Measurements from ENCODE around the gene UTP15.

The UTP15 gene

DNA sequence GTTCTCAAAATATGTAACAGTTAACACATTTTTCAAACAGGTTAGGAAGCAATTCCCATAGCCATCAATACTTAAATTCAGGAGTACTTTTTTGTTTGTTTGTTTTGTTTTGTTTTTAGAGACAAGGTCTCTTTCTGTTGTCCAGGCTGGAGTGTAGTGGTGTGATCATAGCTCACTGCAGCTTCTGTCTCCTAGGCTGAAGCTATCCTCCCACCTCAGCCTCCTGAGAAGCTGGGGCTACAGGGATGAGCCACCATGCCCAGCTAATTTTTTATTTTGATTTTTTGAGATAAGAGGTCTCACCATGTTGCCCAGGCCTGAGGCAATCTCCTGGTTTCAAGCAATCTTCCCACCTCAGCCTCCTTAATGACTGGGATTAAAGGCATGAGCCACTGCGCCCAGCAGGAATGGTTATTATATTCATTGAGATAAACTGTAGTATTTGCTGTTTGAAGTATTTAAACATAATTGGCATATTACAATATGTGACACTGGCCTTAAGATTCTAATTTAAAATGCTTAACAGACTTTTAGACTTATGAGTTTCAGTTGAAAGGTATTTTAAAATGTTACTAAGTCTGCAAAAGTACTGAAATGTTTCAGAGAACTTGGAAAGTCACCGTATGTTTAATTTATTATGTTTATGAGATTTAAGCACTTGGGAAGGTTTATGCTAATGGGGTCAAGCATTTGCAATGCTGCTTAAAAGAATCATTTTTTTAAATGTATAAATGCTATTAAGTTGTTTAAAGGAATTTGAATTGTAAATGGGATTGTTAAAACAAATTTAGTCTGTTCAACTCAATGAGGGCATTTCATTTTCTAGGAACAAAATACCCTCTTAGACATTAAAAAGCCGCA, 17.0 kb downstream of the UTP15 start:
- no peak for DNase-seq

DNA sequence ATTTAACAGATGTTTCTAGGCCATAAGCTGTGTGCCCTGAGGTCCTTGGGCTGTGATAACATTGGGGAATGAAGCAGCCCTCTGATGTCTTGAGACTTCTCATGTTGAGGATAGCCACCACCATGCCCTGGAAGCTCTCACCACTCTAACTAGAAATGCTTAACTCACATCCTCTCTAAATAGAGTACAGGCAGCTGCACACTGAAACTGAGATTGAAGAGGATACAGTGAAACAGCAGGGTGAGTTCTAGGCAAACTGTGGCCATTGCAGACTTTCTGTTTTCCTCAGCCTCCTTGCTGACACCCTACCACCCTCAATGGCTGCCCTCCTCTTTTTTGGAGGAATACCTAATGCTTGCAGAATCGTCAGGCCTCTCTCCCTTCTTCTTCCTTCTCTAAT, 22.4 kb downstream of the UTP15 start:
- no peak for DNase-seq

DNA sequence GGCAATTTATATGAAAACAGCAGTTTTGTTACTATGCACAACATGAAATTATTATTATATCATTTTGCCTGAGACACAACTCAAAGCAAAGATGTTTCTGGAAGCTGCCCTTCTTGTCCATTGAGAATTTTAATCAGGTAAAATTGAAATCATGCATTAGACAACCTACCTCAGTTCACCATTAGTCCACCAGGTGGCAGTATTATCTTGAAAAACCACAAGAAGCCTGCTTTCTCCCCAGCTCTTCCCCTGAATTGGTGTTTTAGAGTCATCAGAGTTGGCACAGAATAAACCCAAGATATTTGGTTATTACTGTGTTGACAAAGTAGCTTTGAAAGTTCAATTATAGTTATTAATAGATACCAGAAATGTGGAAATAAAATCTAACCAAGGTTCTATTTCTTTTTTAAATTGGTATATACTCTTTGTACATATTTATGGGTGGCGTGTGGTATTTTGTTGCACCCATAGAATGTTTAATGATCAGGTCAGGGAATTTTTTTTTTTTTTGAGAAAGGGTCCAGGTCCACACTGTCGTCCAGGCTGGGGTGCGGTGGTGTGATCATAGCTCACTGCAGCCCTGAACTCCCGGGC, 25.7 kb downstream of the UTP15 start:
- peak; percentile 79 for DNase-seq

DNA sequence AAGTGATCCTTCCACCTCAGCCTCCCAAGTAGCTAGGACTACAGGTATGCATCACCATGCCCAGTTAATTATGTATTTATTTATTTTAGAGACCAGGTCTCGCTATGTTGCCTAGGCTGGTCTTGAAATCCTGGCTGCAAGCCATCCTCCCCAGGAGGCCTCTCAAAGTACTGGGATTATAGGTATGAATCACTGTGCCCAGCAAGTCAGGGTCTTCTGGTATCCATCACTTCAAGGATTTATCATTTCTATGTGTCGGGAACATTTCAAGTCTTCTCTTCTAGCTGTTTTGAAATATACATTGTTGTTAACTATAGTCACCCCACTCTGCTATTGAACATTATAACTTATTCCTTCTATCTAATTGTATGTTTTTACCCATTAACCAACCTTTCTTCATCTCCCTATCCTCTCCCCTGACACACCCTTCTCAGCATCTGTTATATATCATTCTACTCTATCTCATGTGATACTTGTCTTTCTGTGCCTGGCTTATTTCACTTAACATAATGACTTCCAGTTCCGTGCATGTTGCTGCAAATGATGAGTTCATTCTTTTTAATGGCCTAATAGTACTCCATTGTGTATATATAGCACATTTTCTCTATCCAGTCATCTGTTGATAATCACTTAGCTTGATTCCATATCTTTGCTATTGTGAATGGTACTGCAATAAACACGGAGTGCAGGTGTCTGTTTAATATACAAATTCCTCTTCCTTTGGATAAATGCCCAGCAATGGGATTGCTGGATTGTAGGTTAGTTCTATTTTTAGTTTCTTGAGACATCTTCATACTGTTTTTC, 26.4 kb downstream of the UTP15 start:
- peak; percentile 52 for DNase-seq

DNA sequence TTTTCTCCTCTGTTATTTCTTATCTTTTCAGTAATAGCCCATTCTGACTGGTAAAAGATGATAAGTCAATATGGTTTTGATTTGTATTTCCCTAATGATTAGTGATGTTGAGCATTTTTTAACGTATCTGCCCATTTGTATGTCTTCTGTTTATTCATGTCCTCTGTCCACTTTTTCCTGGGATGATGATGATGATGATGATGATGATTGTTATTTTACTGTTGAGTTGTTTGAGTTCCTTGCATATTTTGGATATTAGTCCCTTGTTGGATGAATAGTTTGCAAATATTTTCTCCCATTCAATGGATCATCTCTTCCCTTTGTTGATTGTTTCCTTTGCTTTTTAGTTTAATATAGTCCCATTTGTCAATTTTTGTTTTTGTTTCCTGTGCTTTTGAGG, 27.0 kb downstream of the UTP15 start:
- DNase-seq: peak; percentile 67

DNA sequence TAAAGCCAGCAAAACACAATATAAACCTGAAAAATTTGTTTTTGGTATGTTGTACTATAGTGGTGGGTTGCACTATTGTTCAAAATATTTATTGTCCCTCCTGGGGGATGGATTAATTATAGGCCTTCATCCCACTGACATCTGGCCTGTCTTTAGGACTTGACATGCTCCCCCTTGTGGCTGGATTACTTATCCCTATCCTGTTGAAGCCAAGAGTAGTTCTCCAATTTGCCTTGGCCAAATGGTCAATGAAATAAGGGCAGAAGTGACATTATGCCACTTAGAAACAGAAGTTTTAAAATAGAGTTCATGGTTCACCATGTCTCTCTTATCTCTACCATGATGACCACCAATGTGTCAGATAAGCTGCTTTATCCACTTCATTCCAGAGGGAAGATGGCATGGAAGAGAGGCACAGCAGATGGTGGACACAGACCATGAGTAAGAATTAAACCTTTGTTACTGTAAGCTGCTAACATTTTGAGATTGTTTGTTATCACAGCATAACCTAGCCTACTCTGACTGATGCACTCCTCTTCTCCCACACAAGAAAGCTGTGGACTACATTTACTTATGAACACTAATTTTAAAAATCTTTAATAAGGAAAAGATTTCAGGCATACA, 31.3 kb downstream of the UTP15 start:
- no peak for DNase-seq

DNA sequence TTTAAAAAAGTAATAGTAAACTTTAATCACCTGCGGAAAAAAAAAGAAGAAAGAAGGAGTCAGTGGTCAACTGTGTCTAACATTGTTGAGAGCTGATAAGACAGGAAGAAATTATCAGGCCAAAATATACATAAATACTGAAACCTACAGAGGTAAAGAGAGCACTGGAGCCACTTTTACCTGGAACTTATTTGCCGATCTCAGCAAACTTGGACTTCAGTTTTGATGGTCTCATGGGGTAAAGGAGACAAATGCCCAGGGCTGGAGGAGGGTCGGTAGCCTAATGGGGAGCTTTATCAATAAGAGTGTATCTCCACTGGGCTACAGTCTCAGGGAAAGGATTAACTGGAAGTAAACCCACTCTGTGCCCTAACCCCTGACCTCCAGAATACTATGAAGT, 33.8 kb downstream of the UTP15 start:
- no peak for DNase-seq

DNA sequence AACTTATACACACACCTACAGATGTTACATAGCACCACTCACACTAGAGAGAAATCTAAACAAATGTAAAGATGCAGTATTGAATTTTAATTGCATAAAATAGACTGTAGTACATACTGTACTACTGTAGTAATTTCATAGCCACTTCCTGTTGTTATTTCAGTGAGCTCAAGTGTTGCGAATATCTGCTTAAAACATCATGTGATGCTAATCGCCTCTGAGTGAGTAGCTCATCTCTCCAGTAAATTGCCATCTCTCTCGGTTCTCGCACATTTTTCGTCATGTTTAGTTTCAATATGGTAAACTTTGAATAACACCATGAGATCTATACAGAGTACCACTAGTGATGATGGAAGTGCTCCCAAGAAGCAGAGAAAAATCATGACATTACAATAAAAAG, 38.5 kb downstream of the UTP15 start:
- no peak for DNase-seq

DNA sequence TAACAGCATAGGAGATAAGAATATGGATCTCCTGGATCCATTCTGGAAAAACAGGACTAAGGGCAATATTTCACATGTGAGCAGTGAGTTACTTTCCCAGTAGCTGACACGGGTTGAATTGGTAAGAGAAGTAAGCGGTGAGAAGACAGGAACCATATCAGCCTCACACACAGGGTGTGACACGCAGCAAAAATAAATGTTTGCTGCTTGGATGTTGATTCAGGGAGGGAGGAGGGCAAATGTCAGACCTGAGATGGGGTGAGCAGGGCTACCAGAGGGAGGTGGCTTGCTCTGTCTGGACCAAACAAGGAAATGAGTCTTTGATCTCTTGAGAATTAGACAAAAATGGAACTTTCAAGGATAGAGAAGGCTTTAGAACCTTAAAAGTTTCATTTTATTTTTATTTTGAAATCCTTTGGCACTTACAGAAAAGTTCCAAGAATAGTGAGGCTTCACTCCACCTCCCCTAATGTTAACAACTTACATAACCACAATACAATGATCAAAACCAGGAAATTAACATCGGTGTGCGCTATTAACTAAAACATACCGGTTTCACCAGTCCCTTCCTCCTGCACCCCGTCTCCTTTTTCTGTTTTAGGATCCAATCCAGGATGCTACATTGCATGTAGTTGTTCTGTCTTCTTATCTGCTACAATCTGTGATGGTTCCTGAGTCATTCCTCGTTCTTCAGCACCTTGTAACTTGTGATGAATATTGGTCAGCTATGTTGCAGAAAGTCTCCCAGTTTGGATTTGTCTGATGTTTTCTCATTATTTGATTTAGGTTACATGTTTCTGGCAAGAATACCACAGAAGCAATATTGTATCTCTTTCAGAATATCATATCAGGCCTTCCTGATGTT, 39.9 kb downstream of the UTP15 start:
- DNase-seq: no peak

DNA sequence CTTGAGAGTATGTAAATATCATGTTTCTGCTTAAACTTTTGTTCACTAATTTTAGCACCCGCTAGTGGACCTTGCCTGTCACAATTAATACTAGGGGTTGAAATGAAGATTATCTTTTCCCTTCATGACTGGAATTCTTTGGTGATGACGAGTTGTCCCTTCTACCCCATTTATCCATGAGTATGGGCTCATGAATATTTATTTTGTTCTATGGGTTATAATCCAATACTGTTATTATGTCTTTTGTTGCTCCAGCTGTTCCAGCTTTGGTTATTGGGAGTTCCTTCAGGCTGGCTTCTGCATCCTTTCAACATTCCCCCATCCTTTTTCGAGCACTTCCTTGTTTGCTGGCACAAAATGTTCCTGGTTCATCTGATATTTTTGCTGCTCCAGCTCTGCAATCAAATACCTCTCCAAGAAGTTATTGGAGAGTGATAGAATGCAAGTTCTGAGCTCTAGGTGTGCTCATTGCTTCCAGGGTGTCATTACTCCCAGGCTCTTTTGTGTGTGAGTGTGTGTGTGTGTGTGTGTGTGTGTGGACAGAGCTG, 40.7 kb downstream of the UTP15 start:
- no peak for DNase-seq

DNA sequence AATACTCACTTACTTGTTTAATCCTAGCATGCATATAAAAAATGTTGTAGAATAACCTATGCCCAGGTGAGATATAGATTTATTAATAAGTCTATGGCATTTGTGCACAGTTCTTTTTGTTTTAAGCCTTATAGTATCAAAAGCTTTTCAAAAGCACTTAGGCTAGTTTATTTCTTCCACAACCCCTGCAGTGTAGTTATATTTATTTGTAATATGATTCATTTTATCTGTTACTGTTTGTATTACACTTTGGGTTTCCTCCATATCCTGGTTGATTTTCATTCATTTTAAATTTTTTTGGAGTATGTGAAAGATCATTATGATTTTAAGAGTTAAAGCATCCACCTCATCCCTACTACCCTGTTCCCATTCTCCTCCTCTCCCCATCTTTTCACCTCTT, 41.7 kb downstream of the UTP15 start:
- no peak for DNase-seq

DNA sequence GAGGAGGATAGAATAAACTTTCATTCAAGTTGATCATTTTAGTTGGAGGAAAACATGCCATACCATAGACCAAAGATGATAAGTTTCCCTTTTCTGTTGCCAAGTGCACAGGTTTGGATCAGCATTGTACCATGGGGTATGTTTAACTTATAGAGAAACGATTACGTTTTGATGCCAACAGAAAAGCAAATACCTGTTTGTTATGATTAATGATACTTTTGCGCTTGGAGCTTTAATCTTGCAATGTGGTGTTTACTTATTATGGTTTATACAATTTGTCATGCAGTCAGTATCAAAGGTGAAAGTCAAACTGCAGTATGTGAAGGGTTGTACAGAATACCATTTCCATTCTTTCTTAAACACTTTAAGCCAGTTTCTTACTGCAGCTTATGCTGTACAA, 47.3 kb downstream of the UTP15 start:
- DNase-seq: no peak

DNA sequence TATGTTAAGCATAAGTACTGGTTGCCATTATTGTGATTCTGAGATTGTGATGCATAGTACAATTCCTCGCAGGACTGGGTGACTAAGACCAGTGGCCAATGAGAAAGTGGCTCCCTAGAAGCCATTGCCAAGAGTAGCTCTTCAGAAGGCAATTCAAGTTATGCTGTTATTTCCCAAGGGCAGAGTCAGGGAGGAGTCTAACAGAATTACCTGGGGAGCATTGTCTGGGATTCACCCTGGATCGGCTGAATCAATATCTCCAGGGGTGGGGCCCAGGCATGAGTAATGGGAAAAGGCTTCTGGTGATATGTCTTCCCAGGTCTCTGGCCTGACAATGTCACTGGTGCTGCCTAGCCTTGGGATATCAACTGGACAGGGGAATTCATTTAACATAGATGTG, 49.5 kb downstream of the UTP15 start:
- DNase-seq: no peak

DNA sequence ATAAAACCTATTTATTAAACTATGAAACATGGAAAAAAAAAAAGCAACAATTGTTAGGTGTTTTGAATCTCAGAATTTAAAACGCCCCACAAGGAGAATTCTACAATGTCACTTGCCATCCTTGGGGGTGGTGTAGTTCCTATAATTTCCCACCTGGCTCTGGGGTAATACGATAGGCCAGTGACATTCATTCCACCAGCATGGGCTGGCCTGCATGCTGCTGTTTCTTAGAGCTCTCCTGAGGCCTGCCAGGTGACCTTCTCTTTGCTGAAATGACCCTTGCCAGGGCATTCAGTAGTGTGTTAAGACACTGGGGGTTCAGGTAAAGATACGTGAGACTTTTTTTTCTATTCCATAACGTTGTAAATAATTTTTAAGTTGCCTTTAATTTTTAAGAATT, 50.4 kb downstream of the UTP15 start:
- DNase-seq: no peak

DNA sequence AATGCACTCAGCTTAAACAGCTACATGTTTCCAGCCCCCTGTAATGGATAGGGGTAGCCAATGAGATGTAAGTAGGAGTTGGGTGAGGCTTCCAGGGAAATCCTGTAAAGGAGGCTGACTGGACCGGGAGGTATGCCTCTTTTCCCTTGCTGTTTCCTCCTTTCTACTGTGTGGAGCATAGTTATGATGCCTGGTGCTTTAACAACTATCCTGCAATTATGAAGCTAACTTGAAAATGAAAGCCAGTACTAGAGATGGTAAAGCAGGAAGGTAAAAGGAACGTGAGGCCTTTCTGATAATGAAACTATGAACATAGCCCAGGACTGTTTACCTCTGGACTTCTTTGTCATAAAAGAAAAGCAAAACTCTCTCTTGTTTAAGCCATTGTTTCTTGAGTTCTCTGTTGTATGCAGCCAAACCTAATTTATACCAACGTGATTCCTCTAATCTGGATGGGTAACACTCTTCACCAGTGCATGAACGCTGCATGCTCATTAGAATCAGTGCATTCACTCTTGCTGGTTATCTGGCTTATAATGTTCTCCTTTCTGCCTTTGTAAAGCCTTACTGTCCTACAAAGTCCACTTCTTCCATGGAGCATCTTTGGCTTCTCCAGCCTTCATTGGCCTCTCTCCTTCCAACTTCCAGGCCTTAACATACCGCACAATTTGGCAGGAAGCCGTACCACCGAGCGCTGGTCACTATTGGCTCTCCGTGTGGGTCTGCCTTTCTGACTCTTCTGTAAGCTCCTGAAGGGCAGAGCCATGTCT, 52.2 kb downstream of the UTP15 start:
- DNase-seq: no peak

DNA sequence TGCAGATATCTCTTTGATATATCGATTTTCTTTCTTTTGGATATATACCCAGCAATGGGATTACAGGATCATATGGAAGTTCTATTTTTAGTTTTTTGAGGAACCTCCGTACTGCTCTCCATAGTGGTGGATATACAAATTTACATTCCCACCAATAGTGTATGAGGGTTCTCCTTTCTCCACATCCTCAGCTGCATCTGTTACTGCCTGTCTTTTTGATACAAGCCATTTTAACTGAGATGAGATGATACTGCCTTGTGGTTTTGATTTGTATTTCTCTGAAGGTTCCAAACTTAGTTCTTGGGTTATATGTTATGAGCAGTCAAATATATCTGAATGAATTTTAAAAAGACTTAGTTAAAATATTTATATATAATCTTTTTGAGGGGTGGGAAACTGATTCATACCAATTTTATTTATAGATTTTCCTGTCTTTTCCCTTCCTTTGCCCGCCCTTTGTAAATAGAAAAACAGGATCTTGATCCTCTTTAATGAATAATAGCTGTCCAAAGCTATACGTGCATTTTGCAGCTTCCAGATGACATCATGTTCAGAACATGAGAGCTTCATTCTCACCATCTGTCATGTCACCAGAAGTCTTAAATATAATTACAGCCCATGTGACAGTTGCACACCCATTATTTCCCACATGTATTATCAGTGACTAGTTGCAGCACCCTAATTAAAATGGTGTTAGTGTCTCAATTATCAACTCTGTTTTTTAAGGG, 54.2 kb downstream of the UTP15 start:
- DNase-seq: no peak

DNA sequence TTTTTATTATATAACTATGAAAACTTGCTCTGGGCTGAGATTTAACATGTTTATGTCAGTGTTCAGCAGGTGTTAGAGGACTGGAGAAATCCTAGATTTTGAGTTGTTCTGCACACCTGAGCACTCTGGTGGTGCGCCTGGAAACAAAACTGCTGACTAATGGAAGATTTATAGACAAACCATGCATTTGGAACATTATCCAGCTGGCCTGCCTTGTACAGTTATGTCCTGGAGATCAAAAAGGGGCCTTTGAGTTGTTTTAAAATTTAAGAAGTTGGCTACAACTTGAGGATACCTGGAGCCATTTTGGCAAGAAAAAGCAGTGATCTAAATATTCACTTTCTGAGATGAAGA, 54.8 kb downstream of the UTP15 start:
- DNase-seq: no peak

DNA sequence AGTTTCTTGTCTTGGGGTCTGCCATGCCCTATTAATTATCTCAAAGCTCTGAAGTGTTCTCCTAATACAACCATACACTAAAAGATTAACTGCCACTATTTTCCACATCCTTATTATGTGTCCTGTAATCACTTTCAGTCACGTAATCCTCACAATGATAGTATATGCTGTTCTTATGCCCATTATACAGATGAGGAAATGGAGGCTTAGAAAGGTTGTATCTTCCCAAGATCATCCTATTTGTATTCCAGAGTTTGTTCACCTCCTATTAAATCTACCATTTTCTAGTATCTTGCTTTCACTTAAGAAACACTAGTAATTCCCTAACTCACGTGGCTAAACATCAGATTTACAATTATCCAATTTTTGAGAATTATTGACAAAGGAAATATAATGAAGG, 57.5 kb downstream of the UTP15 start:
- DNase-seq: no peak

DNA sequence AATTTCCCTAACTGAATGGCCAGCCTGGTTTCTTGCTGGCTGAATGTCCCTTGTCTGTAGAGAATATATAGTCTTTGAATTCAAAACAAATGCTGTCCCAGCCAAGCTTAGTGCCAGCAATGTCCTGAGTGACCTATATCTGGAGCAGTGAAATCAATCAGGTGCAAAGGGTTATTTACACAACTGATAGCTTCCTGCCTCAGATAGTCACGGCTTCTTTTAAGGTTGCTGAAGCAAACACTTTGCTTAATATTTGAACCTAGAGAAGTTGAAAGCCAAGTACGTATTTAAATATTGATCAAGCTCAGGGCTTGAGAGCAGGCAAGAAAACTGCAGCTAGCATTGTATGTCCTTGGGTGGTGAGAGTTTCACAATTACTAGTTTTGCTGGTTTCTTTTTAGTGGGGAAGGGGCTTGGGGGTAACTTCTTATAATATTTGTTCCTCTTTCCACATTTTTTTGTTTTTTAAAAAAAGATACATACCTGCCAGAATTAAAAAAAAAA, 58.4 kb downstream of the UTP15 start:
- DNase-seq: no peak

DNA sequence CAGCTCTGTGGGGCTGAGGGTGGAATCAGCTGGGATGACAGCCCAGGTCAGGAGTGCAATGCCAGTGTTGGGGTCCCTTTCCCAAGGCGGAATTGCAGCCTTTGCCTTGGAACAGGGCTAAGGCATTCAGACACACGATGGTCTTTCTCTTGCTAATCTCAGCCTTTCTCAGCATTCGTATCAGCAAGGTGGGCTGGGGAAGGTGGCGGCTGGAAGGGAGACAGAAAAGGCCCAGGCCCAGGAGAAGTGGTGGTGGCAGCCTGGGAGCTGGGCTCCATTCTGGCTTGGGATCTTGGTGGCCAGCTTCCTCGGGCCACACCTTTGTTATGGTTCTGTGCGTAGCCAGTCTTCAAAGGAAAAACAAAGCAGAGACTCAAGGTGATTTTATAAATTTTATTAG, 59.3 kb downstream of the UTP15 start:
- no peak for DNase-seq

All from kidney glomerular epithelial cell (primary cell).